Fibroblast of mammary gland (primary cell): Measurements from ENCODE around the gene SLC6A11.
A peak's percentile ranks its signal among the peaks of the same experiment; 100 is the strongest.

Source experiments
- DNase-seq: peaks from one replicate; pipeline ENCODE4 v3.0.0-alpha.2; 2010; ENCODE audit warnings: low read depth
- H3K4me3 ChIP-seq: 2 replicates; pipeline ENCODE4 v1.5.1; 2011; ENCODE audit warnings: low read depth, mild to moderate bottlenecking, low read length, moderate library complexity; ENCODE audit not compliant: control insufficient read depth
- CTCF ChIP-seq: conservative IDR thresholded peaks from 2 replicates; pipeline ENCODE4 v1.5.1; 2011; ENCODE audit warnings: low read depth, low read length, inconsistent platforms; ENCODE audit not compliant: control insufficient read depth, insufficient read depth

The SLC6A11 gene

GRCh38 chr3:10942690-10943205 lies 126.7 kb downstream of the SLC6A11 start:
- H3K4me3 ChIP-seq = no peak overlapping the region
- no peak for TF ChIP-seq CTCF

GRCh38 chr3:10944866-10945265 lies 128.8 kb downstream of the SLC6A11 start:
- no peak overlapping the region for H3K4me3 ChIP-seq
- no peak for TF ChIP-seq CTCF
- DNase-seq = no peak

More at GRCh38 chr3:10942690-10943205, 126.7 kb downstream of the SLC6A11 start:
- no peak for DNase-seq

- no peak overlapping the region for H3K4me3 ChIP-seq
- DNase-seq = peak; percentile 47
- TF ChIP-seq CTCF = peak; percentile 74
These were observed 129.8 kb downstream of the SLC6A11 start for GRCh38 chr3:10945683-10946287.

- H3K4me3 ChIP-seq = no peak overlapping the region
- no peak for DNase-seq
- TF ChIP-seq CTCF = no peak
These were observed 130.5 kb downstream of the SLC6A11 start for GRCh38 chr3:10946526-10946925.

GRCh38 chr3:10948326-10948725 lies 132.3 kb downstream of the SLC6A11 start:
- no peak overlapping the region for H3K4me3 ChIP-seq
- no peak for DNase-seq
- TF ChIP-seq CTCF = no peak

GRCh38 chr3:10949197-10949596 lies 133.2 kb downstream of the SLC6A11 start:
- no peak for TF ChIP-seq CTCF
- no peak overlapping the region for H3K4me3 ChIP-seq

More at GRCh38 chr3:10949197-10949596, 133.2 kb downstream of the SLC6A11 start:
- DNase-seq = no peak
